ENCODE measurements around the gene ZNF627. TPM values are rescaled to one million over a fixed set of nuclear protein-coding genes. Genes with fewer than 3 reads are reported as not detected.

Gene ZNF627
- total RNA-seq, 1 donor, result 20.3 TPM

DNA sequence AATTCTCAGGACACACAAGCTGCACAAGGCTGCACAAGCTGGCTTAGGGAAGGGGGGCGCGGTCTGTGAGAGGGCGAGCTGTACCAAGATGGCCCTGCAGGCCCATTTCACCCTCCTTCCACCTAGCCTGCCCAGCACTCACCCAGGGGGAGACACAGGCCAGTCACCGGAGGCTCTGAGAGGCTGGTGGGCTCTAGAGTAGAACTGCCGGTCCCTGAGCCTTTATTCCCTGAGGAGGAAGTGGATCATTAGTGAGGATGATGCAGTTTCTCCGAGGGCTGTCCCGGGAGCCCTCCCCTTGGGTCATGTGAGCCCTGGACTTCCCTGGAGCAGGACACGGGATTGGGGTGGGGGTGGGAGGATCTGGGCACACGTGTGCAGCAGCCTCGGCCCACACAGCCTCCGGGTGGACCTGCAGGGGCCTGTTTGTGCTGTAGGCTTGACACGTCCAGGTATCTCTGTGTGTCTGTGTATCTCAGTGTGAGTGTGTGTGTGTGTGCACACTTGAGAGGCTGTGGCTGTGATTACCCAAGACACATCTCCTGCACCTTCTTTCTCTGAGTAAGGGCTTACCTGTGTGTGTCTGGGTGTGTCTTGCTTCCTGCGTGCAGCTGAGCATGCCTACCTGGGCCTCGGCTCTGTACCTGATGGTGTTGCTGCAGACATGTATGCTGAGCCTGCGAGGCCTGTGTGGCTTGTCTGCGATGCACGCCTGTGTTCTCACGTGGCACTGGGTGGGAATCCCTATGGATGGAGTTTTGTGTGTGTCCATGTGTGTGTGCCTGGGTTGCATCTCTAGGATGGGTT lies 19.6 kb upstream of the ZNF627 start, which contains the start of gene ACP5:
TSS of gene ACP5 (minus strand) at position 195 of the 807 bp plus-strand sequence. CDS start 328 bp downstream, outside the sequence.
- Histone ChIP-seq H2AFZ (ENCODE audit: low read length) (peak within 1 kb of the TSS; percentile 68), H3K79me2 (ENCODE audit: insufficient read depth, low read length) (no peaks in the 10 kb centered on the region), H3K27ac (ENCODE audit: low read depth, low read length) (no peak within 1 kb of the TSS), H3K4me3 (ENCODE audit: insufficient read depth, low read length) (peak within 1 kb of the TSS; percentile 39), H4K20me1 (ENCODE audit: insufficient read depth, low read length) (no peaks in the 10 kb centered on the region), H3K9me3 (ENCODE audit: low read depth, low read length) (no peaks in the 10 kb centered on the region), H3K36me3 (ENCODE audit: insufficient read depth, low read length) (no peaks in the 10 kb centered on the region), H3K4me1 (ENCODE audit: insufficient read depth, low read length) (peaks cover 9% of the 10 kb centered on the region), H3K4me2 (ENCODE audit: insufficient read depth, low read length) (peak within 1 kb of the TSS; percentile 48), H3K27me3 (ENCODE audit: insufficient read depth, low read length) (peaks cover 12% of the 10 kb centered on the region)
- TF ChIP-seq, protein P1, sequence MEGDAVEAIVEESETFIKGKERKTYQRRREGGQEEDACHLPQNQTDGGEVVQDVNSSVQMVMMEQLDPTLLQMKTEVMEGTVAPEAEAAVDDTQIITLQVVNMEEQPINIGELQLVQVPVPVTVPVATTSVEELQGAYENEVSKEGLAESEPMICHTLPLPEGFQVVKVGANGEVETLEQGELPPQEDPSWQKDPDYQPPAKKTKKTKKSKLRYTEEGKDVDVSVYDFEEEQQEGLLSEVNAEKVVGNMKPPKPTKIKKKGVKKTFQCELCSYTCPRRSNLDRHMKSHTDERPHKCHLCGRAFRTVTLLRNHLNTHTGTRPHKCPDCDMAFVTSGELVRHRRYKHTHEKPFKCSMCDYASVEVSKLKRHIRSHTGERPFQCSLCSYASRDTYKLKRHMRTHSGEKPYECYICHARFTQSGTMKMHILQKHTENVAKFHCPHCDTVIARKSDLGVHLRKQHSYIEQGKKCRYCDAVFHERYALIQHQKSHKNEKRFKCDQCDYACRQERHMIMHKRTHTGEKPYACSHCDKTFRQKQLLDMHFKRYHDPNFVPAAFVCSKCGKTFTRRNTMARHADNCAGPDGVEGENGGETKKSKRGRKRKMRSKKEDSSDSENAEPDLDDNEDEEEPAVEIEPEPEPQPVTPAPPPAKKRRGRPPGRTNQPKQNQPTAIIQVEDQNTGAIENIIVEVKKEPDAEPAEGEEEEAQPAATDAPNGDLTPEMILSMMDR (IDR thresholded peaks at IDR 0.05; ENCODE audit: extremely low read depth, low read depth, low read length), result no peak
- DNase-seq (ENCODE audit: insufficient read length, low spot score, missing footprints), result peak; percentile 74

DNA sequence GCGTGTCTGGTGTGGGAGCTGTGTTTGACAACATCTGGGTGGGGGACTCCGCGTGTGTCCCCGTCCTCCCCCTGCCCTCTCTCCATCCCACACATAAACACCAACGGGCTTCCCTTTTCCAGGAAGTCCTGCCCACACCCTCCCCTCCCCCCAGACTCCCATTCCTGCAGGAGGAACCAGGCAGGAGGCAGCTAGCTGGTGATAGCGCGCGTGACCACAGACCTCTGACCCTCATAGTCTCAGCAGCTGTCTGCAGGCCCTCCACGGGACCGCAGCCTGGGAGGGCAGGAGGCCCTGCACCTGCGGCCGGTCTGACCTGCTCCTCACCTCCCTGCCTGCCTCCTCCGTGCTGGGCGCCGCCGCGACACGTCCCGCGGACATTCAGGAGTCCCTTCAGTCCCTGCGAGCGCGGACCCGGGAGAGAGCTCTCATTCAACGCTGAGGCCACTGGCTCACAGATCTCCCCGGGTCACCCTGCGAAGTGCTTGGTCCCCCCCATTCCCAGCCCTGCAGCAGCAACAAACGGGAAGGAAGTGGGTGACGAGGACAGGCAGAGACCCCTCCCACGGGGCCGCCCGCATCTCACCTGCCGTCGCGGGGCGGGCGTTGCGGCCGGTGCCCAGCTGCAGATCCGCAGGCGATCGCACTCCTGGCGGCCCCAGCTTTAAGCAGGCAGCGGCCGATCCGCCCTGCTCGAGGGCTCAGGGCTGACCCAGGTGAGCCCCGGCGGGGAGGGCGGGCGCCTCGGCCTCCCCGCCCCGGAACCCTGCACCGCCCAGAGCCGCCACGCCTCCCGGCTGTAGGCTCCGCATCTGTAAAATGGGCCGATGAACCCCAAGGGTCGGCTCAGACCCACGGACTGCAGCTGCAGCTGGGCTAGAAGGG lies 18.8 kb upstream of the ZNF627 start:
- peak overlapping the region; percentile 48 for H3K4me2 ChIP-seq (ENCODE audit: insufficient read depth, low read length)
- H4K20me1 ChIP-seq (ENCODE audit: insufficient read depth, low read length), result no peaks in the 10 kb centered on the region
- no peaks in the 10 kb centered on the region for H3K79me2 ChIP-seq (ENCODE audit: insufficient read depth, low read length)
- TF ChIP-seq, protein P1 (IDR thresholded peaks at IDR 0.05; ENCODE audit: extremely low read depth, low read depth, low read length), result no peak
- H3K4me1 ChIP-seq (ENCODE audit: insufficient read depth, low read length), result peaks cover 9% of the 10 kb centered on the region
- H3K27me3 ChIP-seq (ENCODE audit: insufficient read depth, low read length), result peaks cover 12% of the 10 kb centered on the region
- DNase-seq (ENCODE audit: insufficient read length, low spot score, missing footprints), result peak; percentile 65
- H3K36me3 ChIP-seq (ENCODE audit: insufficient read depth, low read length), result no peaks in the 10 kb centered on the region
- H2AFZ ChIP-seq (ENCODE audit: low read length), result peak overlapping the region; percentile 68
- H3K9me3 ChIP-seq (ENCODE audit: low read depth, low read length), result no peaks in the 10 kb centered on the region
- peak overlapping the region; percentile 39 for H3K4me3 ChIP-seq (ENCODE audit: insufficient read depth, low read length)
- no peak overlapping the region for H3K27ac ChIP-seq (ENCODE audit: low read depth, low read length)

DNA sequence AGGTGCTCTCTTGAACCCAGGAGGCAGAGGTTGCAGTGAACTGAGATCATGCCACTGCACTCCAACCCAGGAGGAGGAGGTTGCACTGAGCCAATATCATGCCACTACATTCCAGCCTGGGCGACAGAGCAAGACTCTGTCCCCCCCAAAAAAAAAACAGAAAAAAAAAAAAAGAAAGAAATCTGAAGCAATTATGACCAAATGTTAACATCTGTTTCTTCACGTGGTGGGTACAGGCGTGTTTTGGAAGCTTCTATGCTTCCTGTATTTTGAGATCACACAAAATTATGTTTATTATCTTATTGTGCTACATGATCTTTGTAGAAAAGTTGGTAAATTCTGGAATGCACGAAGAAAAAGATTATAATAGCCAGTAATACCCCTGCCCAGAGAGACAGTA lies 17.2 kb upstream of the ZNF627 start:
- H4K20me1 ChIP-seq (ENCODE audit: insufficient read depth, low read length), result no peaks in the 10 kb centered on the region
- H3K36me3 ChIP-seq (ENCODE audit: insufficient read depth, low read length), result no peaks in the 10 kb centered on the region
- H3K79me2 ChIP-seq (ENCODE audit: insufficient read depth, low read length), result no peaks in the 10 kb centered on the region
- no peak for DNase-seq (ENCODE audit: insufficient read length, low spot score, missing footprints)
- no peak overlapping the region for H3K4me2 ChIP-seq (ENCODE audit: insufficient read depth, low read length)
- H3K27ac ChIP-seq (ENCODE audit: low read depth, low read length), result no peak overlapping the region
- no peak overlapping the region for H2AFZ ChIP-seq (ENCODE audit: low read length)
- H3K27me3 ChIP-seq (ENCODE audit: insufficient read depth, low read length), result peaks cover 12% of the 10 kb centered on the region
- H3K9me3 ChIP-seq (ENCODE audit: low read depth, low read length), result no peaks in the 10 kb centered on the region
- H3K4me3 ChIP-seq (ENCODE audit: insufficient read depth, low read length), result no peak overlapping the region
- TF ChIP-seq, protein P1 (IDR thresholded peaks at IDR 0.05; ENCODE audit: extremely low read depth, low read depth, low read length), result no peak
- H3K4me1 ChIP-seq (ENCODE audit: insufficient read depth, low read length), result peaks cover 9% of the 10 kb centered on the region

Data from osteoblast (primary cell).